Adipocyte (in vitro differentiated cells): Measurements from ENCODE around the gene ANKRD55.
"Not testable (repeated sequence)": the region's sequence is repeated elsewhere in the genome, so short reads cannot be mapped to it uniquely, and the experiment has no call there.

ENCODE experiments used
- DNase-seq: peaks from one replicate; pipeline ENCODE4 v3.0.0-alpha.2; 2015; ENCODE audit warnings: low read depth
- H3K27me3 ChIP-seq: replicated peaks from 2 replicates; pipeline ENCODE4 v1.7.0; 2013; ENCODE audit warnings: mild to moderate bottlenecking, low read length, moderate library complexity; ENCODE audit not compliant: control insufficient read depth, insufficient read depth
- H3K36me3 ChIP-seq: 2 replicates; pipeline ENCODE4 v1.7.0; 2013; ENCODE audit warnings: low read length, mild to moderate bottlenecking, moderate library complexity; ENCODE audit not compliant: control insufficient read depth, insufficient read depth, severe bottlenecking
- H3K4me1 ChIP-seq: 2 replicates; pipeline ENCODE4 v1.7.0; 2013; ENCODE audit warnings: mild to moderate bottlenecking, low read length, moderate library complexity; ENCODE audit not compliant: control insufficient read depth, insufficient read depth
- H3K4me3 ChIP-seq: 2 replicates; pipeline ENCODE4 v1.7.0; 2013; ENCODE audit warnings: mild to moderate bottlenecking, low read length, moderate library complexity
- H3K9ac ChIP-seq: 2 replicates; pipeline ENCODE4 v1.7.0; 2013; ENCODE audit warnings: mild to moderate bottlenecking, low read length, moderate library complexity
- H3K9me3 ChIP-seq: 2 replicates; pipeline ENCODE4 v1.7.0; 2013; ENCODE audit warnings: mild to moderate bottlenecking, low read length, moderate library complexity; ENCODE audit not compliant: control insufficient read depth

The ANKRD55 gene

GRCh38 chr5:56167519-56167918 is 65.6 kb downstream of the ANKRD55 start:
- Histone ChIP-seq H3K4me3 (no peak overlapping the region), H3K36me3 (no peaks in the 10 kb centered on the region), H3K27me3 (no peaks in the 10 kb centered on the region), H3K9ac (no peak overlapping the region), H3K4me1 (peaks cover 39% of the 10 kb centered on the region), H3K9me3 (no peaks in the 10 kb centered on the region)
- no peak for DNase-seq

- no peaks in the 10 kb centered on the region for H3K9me3 ChIP-seq
- H3K4me1 ChIP-seq: peaks cover 34% of the 10 kb centered on the region
- H3K4me3 ChIP-seq: no peak overlapping the region
- no peak for DNase-seq
- no peaks in the 10 kb centered on the region for H3K27me3 ChIP-seq
- H3K9ac ChIP-seq: no peak overlapping the region
- H3K36me3 ChIP-seq: no peaks in the 10 kb centered on the region
Observed at GRCh38 chr5:56166671-56167385, 66.3 kb downstream of the ANKRD55 start.

DNA sequence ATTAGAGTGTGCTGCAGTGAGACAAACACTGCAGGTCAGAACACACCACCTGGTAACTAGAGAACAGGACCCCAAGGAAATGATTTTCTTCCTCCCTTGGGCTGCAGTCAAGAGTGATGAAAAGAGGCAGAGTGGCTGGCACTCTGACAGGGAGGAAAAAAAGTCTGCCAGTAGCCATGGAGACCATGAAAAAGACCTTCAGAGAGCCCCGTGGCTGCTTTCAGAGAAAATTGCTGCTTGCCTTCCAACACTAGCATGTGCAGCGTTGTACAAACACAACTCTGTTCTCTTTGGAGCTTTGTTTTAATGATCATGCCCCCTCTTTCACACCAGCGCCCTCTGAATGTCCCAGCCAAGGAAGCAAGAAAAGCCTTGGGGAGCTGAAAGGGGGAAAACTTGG is 68.8 kb downstream of the ANKRD55 start:
- no peaks in the 10 kb centered on the region for H3K9me3 ChIP-seq
- DNase-seq: peak; percentile 26
- H3K4me3 ChIP-seq: no peak overlapping the region
- H3K9ac ChIP-seq: no peak overlapping the region
- H3K4me1 ChIP-seq: peaks cover 15% of the 10 kb centered on the region
- no peaks in the 10 kb centered on the region for H3K27me3 ChIP-seq
- no peaks in the 10 kb centered on the region for H3K36me3 ChIP-seq

DNA sequence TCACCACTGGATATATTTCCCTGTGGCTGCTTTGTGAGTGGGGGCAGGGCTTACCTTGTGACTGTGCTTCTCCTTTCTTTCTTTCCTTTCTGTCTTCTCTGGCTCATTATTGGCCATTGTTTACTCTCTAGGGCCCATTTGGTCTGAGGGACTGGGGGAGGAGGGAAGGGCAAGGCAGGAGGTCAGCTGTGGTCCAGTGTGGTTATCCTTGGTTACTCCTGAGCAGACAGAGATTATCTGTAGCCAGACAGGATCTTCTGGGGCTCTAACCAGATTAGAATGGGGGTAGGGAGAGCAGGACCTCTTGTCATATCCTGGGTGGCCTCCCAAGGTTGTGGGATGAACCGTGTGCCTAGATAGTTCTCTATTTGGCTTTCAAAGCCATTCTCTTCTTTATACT is 71.2 kb downstream of the ANKRD55 start:
- H3K27me3 ChIP-seq: no peaks in the 10 kb centered on the region
- H3K36me3 ChIP-seq: no peaks in the 10 kb centered on the region
- peaks cover 11% of the 10 kb centered on the region for H3K4me1 ChIP-seq
- no peaks in the 10 kb centered on the region for H3K9me3 ChIP-seq
- no peak overlapping the region for H3K4me3 ChIP-seq
- no peak overlapping the region for H3K9ac ChIP-seq
- DNase-seq: no peak

- peaks cover 11% of the 10 kb centered on the region for H3K4me1 ChIP-seq
- no peak overlapping the region for H3K4me3 ChIP-seq
- H3K9ac ChIP-seq: no peak overlapping the region
- H3K27me3 ChIP-seq: no peaks in the 10 kb centered on the region
- H3K9me3 ChIP-seq: no peaks in the 10 kb centered on the region
- no peak for DNase-seq
- no peaks in the 10 kb centered on the region for H3K36me3 ChIP-seq
Observed at GRCh38 chr5:56161439-56161823, 71.7 kb downstream of the ANKRD55 start.

- Histone ChIP-seq H3K9ac (no peak overlapping the region), H3K9me3 (no peaks in the 10 kb centered on the region), H3K36me3 (no peaks in the 10 kb centered on the region), H3K4me1 (peaks cover 11% of the 10 kb centered on the region), H3K4me3 (no peak overlapping the region), H3K27me3 (no peaks in the 10 kb centered on the region)
- DNase-seq: no peak
Observed at GRCh38 chr5:56160723-56161438, 72.2 kb downstream of the ANKRD55 start.

DNA sequence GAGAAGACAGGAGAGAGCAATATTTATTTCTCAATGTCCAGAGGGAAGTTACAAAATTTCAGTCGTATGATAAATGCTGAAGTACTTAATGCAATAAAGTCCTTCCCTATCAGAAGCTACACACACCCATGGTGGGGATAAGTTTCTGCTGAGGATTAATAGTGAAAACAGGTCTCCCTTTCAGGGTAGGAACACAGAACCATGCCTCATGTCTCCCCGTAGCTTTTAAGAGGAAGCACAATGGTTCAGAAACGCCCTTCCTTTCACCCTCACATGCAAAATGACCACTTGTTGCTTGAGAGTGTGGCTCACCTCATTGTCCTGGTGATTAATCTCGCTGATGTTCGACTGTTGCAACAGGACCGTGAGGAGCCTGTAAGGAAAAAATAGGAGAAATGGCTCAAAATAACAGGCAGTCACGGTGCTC is 73.6 kb downstream of the ANKRD55 start:
- Histone ChIP-seq H3K9ac (no peak overlapping the region), H3K36me3 (no peaks in the 10 kb centered on the region), H3K9me3 (no peaks in the 10 kb centered on the region), H3K4me3 (no peak overlapping the region), H3K4me1 (peaks cover 12% of the 10 kb centered on the region), H3K27me3 (no peaks in the 10 kb centered on the region)
- DNase-seq: no peak

GRCh38 chr5:56158331-56158960 is 74.7 kb downstream of the ANKRD55 start:
- H3K4me3 ChIP-seq: no peak overlapping the region
- no peaks in the 10 kb centered on the region for H3K9me3 ChIP-seq
- peaks cover 10% of the 10 kb centered on the region for H3K4me1 ChIP-seq
- H3K27me3 ChIP-seq: no peaks in the 10 kb centered on the region
- no peak overlapping the region for H3K9ac ChIP-seq
- DNase-seq: no peak
- no peaks in the 10 kb centered on the region for H3K36me3 ChIP-seq

DNA sequence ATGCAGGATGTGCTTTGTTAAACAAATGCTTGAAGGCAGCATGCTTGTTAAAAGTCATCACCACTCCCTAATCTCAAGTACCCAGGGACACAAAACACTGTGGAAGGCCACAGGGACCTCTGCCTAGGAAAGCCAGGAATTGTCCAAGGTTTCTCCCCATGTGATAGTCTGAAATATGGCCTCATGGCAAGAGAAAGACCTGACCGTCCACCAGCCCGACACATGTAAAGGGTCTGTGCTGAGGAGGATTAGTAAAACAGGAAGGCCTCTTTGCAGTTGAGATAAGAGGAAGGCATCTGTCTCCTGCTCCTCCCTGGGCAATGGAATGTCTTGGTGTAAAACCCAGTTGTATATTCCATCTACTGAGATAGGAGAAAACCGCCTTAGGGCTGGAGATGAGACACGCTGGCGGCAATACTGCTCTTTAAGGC is 75.9 kb downstream of the ANKRD55 start:
- peaks cover 13% of the 10 kb centered on the region for H3K4me1 ChIP-seq
- DNase-seq, H3K9ac ChIP-seq, H3K36me3 ChIP-seq, H3K27me3 ChIP-seq, H3K4me3 ChIP-seq, H3K9me3 ChIP-seq: not testable (repeated sequence)

- not testable (repeated sequence) for H3K4me3 ChIP-seq, H3K9ac ChIP-seq, DNase-seq, H3K9me3 ChIP-seq, H3K36me3 ChIP-seq, H3K27me3 ChIP-seq
- H3K4me1 ChIP-seq: peaks cover 14% of the 10 kb centered on the region
Observed at GRCh38 chr5:56156585-56157190, 76.4 kb downstream of the ANKRD55 start.

- Histone ChIP-seq H3K9ac (no peak overlapping the region), H3K9me3 (no peaks in the 10 kb centered on the region), H3K4me1 (peaks cover 14% of the 10 kb centered on the region), H3K4me3 (no peak overlapping the region), H3K27me3 (no peaks in the 10 kb centered on the region), H3K36me3 (no peaks in the 10 kb centered on the region)
- DNase-seq: no peak
Observed at GRCh38 chr5:56155992-56156584, 77.0 kb downstream of the ANKRD55 start.
